GM18517 (cell line): ENCODE data around the gene DOCK10.

Experiments used
- ATAC-seq: cut with Tn5 transposase; IDR thresholded peaks from one replicate; pipeline ENCODE4 v1.9.1; 2021; ENCODE audit warnings: mild to moderate bottlenecking, moderate library complexity; ENCODE audit not compliant: unreplicated experiment

Gene DOCK10

GRCh38 chr2:224796695-224797305 lies 245.5 kb downstream of the DOCK10 start:
- ATAC-seq = no peak

GRCh38 chr2:224793946-224794345 lies 248.3 kb downstream of the DOCK10 start:
- ATAC-seq = no peak

- no peak for ATAC-seq
These were observed 255.4 kb downstream of the DOCK10 start for GRCh38 chr2:224786848-224787247.

GRCh38 chr2:224781400-224781799 lies 260.9 kb downstream of the DOCK10 start:
- no peak for ATAC-seq

GRCh38 chr2:224780823-224781222 lies 261.4 kb downstream of the DOCK10 start:
- no peak for ATAC-seq

GRCh38 chr2:224780106-224780505 lies 262.2 kb downstream of the DOCK10 start:
- ATAC-seq = no peak

- peak; percentile 75 for ATAC-seq
These were observed 263.8 kb downstream of the DOCK10 start for GRCh38 chr2:224778474-224778877.

GRCh38 chr2:224777559-224777930 lies 264.7 kb downstream of the DOCK10 start:
- no peak for ATAC-seq

- no peak for ATAC-seq
These were observed 265.3 kb downstream of the DOCK10 start for GRCh38 chr2:224776795-224777558.

- no peak for ATAC-seq
These were observed 266.6 kb downstream of the DOCK10 start for GRCh38 chr2:224775647-224776046.

- ATAC-seq = no peak
These were observed 267.5 kb downstream of the DOCK10 start for GRCh38 chr2:224774735-224775134.

GRCh38 chr2:224772494-224772893 lies 269.8 kb downstream of the DOCK10 start:
- no peak for ATAC-seq

- ATAC-seq = no peak
These were observed 272.8 kb downstream of the DOCK10 start for GRCh38 chr2:224769489-224769888.

- peak; percentile 53 for ATAC-seq
These were observed 277.6 kb downstream of the DOCK10 start for GRCh38 chr2:224764565-224765236.

GRCh38 chr2:224757934-224758548 lies 284.2 kb downstream of the DOCK10 start:
- ATAC-seq = no peak

GRCh38 chr2:224753743-224754540 lies 288.3 kb downstream of the DOCK10 start:
- ATAC-seq = no peak

GRCh38 chr2:224751996-224752698 lies 290.1 kb downstream of the DOCK10 start:
- peak; percentile 60 for ATAC-seq

GRCh38 chr2:224749136-224749535 lies 293.1 kb downstream of the DOCK10 start:
- no peak for ATAC-seq

- no peak for ATAC-seq
These were observed 294.5 kb downstream of the DOCK10 start for GRCh38 chr2:224747765-224748164.

GRCh38 chr2:224736227-224736626 lies 306.0 kb downstream of the DOCK10 start:
- no peak for ATAC-seq
